ENCODE results near the gene HHATL.

The HHATL gene

DNA sequence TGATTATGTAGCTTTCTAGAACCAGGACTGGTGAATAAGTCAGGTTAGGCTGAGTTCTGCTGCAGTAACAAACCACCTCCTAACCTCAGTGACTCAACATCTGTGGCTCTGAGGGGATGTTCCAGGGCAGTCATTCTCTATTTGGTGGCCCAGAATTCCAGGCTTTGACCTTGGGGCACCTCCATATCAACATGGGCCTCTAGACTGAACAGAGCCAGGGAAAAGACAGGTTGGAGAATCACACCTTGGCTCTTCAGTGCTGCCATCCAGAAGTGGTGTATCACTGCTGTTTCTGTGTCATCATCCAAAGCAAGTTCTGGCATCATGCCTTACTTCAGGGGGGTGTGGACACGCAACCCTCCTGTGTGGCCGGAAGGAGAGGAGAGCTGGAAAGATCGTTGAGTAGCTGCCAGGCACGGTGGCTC, 33.8 kb downstream of the HHATL start:
- Histone ChIP-seq H2BK120ac (ENCODE audit: low read depth, low read length) (no peak overlapping the region), H3K27ac (ENCODE audit: low read length, poor library complexity, severe bottlenecking) (no peak overlapping the region), H2BK12ac (ENCODE audit: low read length in 2 of 2) (no peak overlapping the region), H3K4me2 (ENCODE audit: low read length, poor library complexity, severe bottlenecking) (no peak overlapping the region), H3K18ac (ENCODE audit: low read depth in 1 of 2, low read length in 2 of 2) (no peak overlapping the region), H3K23ac (ENCODE audit: low read length in 2 of 2) (no peak overlapping the region), H3K79me1 (replicated peaks; ENCODE audit: low read length, poor library complexity, severe bottlenecking) (no peaks in the 10 kb centered on the region), H2BK15ac (ENCODE audit: low read depth, poor library complexity, severe bottlenecking) (no peak overlapping the region), H3K36me3 (ENCODE audit: control insufficient read depth in 1 of 2, insufficient read depth in 2 of 2, low read depth in 1 of 2, low read length in 2 of 2) (peaks cover 0 to 14% of the 10 kb centered on the region in 2 experiments), H3K4me1 (ENCODE audit: control insufficient read depth, insufficient read depth, low read depth, low read length) (peaks cover 5% of the 10 kb centered on the region), H2BK5ac (ENCODE audit: low read depth, low read length, poor library complexity, severe bottlenecking) (no peak overlapping the region), H3K4ac (ENCODE audit: low read depth in 1 of 2, low read length in 2 of 2) (no peak overlapping the region), H4K8ac (ENCODE audit: low read length) (no peak overlapping the region), H3K9ac (ENCODE audit: low read length) (no peak overlapping the region), H3K4me3 (ENCODE audit: insufficient read depth in 1 of 2, low read depth in 1 of 2, low read length in 2 of 2) (no peak overlapping the region), H3K27me3 (ENCODE audit: control insufficient read depth in 1 of 2, insufficient read depth in 1 of 2, low read length in 2 of 2) (peaks cover 9 to 20% of the 10 kb centered on the region in 2 experiments), H2AFZ (ENCODE audit: low read depth, low read length) (no peak overlapping the region), H3K9me3 (ENCODE audit: control insufficient read depth, low read length) (peaks cover 9% of the 10 kb centered on the region), H2AK5ac (ENCODE audit: low read length, severe bottlenecking) (no peak overlapping the region), H3K14ac (ENCODE audit: low read length in 2 of 2) (no peak overlapping the region), H4K91ac (ENCODE audit: low read length) (no peak overlapping the region)
- WGBS, result 94% methylated on average over 4 of the region's 4 CpGs
- DNase-seq, result no peak

- Histone ChIP-seq H3K9ac (ENCODE audit: low read length) (no peak overlapping the region), H2BK120ac (ENCODE audit: low read depth, low read length) (no peak overlapping the region), H4K91ac (ENCODE audit: low read length) (no peak overlapping the region), H3K4me1 (ENCODE audit: control insufficient read depth, insufficient read depth, low read depth, low read length) (peaks cover 5% of the 10 kb centered on the region), H3K4me2 (ENCODE audit: low read length, poor library complexity, severe bottlenecking) (no peak overlapping the region), H3K27ac (ENCODE audit: low read length, poor library complexity, severe bottlenecking) (no peak overlapping the region), H2BK5ac (ENCODE audit: low read depth, low read length, poor library complexity, severe bottlenecking) (no peak overlapping the region), H2AFZ (ENCODE audit: low read depth, low read length) (no peak overlapping the region), H3K14ac (ENCODE audit: low read length in 2 of 2) (no peak overlapping the region), H3K9me3 (ENCODE audit: control insufficient read depth, low read length) (peaks cover 9% of the 10 kb centered on the region), H3K27me3 (ENCODE audit: control insufficient read depth in 1 of 2, insufficient read depth in 1 of 2, low read length in 2 of 2) (peaks cover 9 to 20% of the 10 kb centered on the region in 2 experiments), H3K79me1 (replicated peaks; ENCODE audit: low read length, poor library complexity, severe bottlenecking) (no peaks in the 10 kb centered on the region), H2AK5ac (ENCODE audit: low read length, severe bottlenecking) (no peak overlapping the region), H4K8ac (ENCODE audit: low read length) (no peak overlapping the region), H3K4me3 (ENCODE audit: insufficient read depth in 1 of 2, low read depth in 1 of 2, low read length in 2 of 2) (no peak overlapping the region), H3K36me3 (ENCODE audit: control insufficient read depth in 1 of 2, insufficient read depth in 2 of 2, low read depth in 1 of 2, low read length in 2 of 2) (peaks cover 0 to 18% of the 10 kb centered on the region in 2 experiments), H3K4ac (ENCODE audit: low read depth in 1 of 2, low read length in 2 of 2) (no peak overlapping the region), H2BK12ac (ENCODE audit: low read length in 2 of 2) (no peak overlapping the region), H2BK15ac (ENCODE audit: low read depth, poor library complexity, severe bottlenecking) (no peak overlapping the region), H3K23ac (ENCODE audit: low read length in 2 of 2) (no peak overlapping the region), H3K18ac (ENCODE audit: low read depth in 1 of 2, low read length in 2 of 2) (no peak overlapping the region)
- no peak for DNase-seq
- 79% methylated on average over 2 of the region's 2 CpGs for WGBS
These were observed 34.2 kb downstream of the HHATL start for GRCh38 chr3:42668413-42668760.

DNA sequence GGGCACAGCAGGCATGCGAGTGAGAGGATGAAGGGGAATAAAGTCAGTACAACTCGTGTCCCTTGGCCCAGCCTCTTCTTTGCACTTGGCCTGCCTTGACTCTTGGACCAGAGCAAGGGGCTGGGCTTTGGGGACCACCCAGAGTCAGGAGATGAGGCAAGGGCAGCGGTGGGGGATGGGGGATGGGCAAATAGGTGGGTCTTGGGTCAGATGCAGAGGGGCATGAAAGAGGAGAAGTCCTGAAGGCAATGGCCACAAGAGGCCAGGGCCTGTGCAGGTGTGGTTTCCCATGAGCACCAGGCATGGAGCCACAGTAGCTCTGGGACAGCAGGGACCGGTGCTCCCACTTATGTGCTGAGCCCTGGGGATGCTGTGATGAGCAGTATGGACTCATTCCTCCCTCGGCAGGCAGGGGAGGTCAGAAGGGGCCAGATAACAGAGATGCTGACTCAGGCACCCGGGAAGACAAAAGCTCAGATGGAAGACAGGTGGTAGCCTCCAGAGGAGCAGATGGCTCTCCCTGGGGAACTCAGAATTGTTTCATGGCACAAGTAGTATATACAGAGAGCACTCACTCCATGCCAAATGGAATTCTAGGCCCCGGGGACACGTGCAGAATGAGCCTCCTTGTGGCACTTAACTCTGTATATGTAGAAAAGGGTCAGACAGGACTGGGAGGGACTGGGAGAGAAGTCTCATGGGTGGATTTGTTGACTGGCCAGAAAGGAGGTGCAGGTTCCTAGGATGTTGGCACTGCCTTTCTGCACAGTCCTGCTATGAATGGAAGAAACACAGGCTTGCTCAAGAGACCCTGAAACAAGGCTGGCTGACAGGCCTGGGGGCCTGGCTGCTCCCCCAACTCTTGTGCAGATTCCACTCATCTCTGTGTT, 34.8 kb downstream of the HHATL start:
- H3K4ac ChIP-seq (ENCODE audit: low read depth in 1 of 2, low read length in 2 of 2), result no peak overlapping the region
- DNase-seq, result no peak
- H3K4me1 ChIP-seq (ENCODE audit: control insufficient read depth, insufficient read depth, low read depth, low read length), result peaks cover 5% of the 10 kb centered on the region
- H3K23ac ChIP-seq (ENCODE audit: low read length in 2 of 2), result no peak overlapping the region
- no peak overlapping the region for H3K4me2 ChIP-seq (ENCODE audit: low read length, poor library complexity, severe bottlenecking)
- H3K9ac ChIP-seq (ENCODE audit: low read length), result no peak overlapping the region
- H4K91ac ChIP-seq (ENCODE audit: low read length), result no peak overlapping the region
- no peak overlapping the region for H3K27ac ChIP-seq (ENCODE audit: low read length, poor library complexity, severe bottlenecking)
- H3K18ac ChIP-seq (ENCODE audit: low read depth in 1 of 2, low read length in 2 of 2), result no peak overlapping the region
- H2BK15ac ChIP-seq (ENCODE audit: low read depth, poor library complexity, severe bottlenecking), result no peak overlapping the region
- WGBS, result 71% methylated on average over 8 of the region's 8 CpGs
- H3K27me3 ChIP-seq (ENCODE audit: control insufficient read depth in 1 of 2, insufficient read depth in 1 of 2, low read length in 2 of 2), result peaks cover 9 to 20% of the 10 kb centered on the region in 2 experiments
- no peaks in the 10 kb centered on the region for H3K79me1 ChIP-seq (replicated peaks; ENCODE audit: low read length, poor library complexity, severe bottlenecking)
- H2AK5ac ChIP-seq (ENCODE audit: low read length, severe bottlenecking), result no peak overlapping the region
- H3K36me3 ChIP-seq (ENCODE audit: control insufficient read depth in 1 of 2, insufficient read depth in 2 of 2, low read depth in 1 of 2, low read length in 2 of 2), result peaks cover 0 to 24% of the 10 kb centered on the region in 2 experiments
- no peak overlapping the region for H2AFZ ChIP-seq (ENCODE audit: low read depth, low read length)
- H2BK5ac ChIP-seq (ENCODE audit: low read depth, low read length, poor library complexity, severe bottlenecking), result no peak overlapping the region
- H2BK12ac ChIP-seq (ENCODE audit: low read length in 2 of 2), result no peak overlapping the region
- no peak overlapping the region for H4K8ac ChIP-seq (ENCODE audit: low read length)
- peak overlapping the region in 1 of 2 experiments; percentile 37 for H3K14ac ChIP-seq (ENCODE audit: low read length in 2 of 2)
- H3K4me3 ChIP-seq (ENCODE audit: insufficient read depth in 1 of 2, low read depth in 1 of 2, low read length in 2 of 2), result no peak overlapping the region
- H3K9me3 ChIP-seq (ENCODE audit: control insufficient read depth, low read length), result peaks cover 9% of the 10 kb centered on the region
- no peak overlapping the region for H2BK120ac ChIP-seq (ENCODE audit: low read depth, low read length)

DNA sequence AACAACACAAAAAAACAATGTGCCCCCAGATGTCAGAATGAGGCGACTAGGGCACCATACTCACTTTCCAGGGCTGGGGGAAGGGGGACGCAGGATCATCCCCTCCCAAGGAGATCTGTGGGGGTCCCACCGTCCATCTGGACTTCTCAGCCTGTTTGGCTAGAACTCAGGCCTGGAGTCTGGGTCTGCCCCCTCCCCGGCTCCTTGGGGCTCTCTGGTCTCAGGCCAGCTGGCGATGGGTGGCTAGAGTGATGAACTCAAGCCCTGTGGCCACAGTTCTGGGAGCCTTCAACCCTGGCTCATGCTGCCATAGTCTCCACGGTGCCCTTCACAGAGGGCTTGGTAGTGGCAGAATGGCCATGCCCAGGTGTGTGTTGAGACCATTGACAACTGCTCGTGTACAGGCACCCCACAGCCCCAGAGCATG, 35.5 kb downstream of the HHATL start:
- H3K27me3 ChIP-seq (ENCODE audit: control insufficient read depth in 1 of 2, insufficient read depth in 1 of 2, low read length in 2 of 2), result peaks cover 9 to 20% of the 10 kb centered on the region in 2 experiments
- 80% methylated on average over 7 of the region's 7 CpGs for WGBS
- no peak overlapping the region for H2BK120ac ChIP-seq (ENCODE audit: low read depth, low read length)
- no peak overlapping the region for H3K27ac ChIP-seq (ENCODE audit: low read length, poor library complexity, severe bottlenecking)
- no peak overlapping the region for H3K4me3 ChIP-seq (ENCODE audit: insufficient read depth in 1 of 2, low read depth in 1 of 2, low read length in 2 of 2)
- no peak overlapping the region for H2BK15ac ChIP-seq (ENCODE audit: low read depth, poor library complexity, severe bottlenecking)
- peak overlapping the region in 1 of 2 experiments; percentile 37 for H3K14ac ChIP-seq (ENCODE audit: low read length in 2 of 2)
- no peak overlapping the region for H2BK5ac ChIP-seq (ENCODE audit: low read depth, low read length, poor library complexity, severe bottlenecking)
- no peaks in the 10 kb centered on the region for H3K79me1 ChIP-seq (replicated peaks; ENCODE audit: low read length, poor library complexity, severe bottlenecking)
- no peak overlapping the region for H2AFZ ChIP-seq (ENCODE audit: low read depth, low read length)
- H2BK12ac ChIP-seq (ENCODE audit: low read length in 2 of 2), result no peak overlapping the region
- H4K91ac ChIP-seq (ENCODE audit: low read length), result no peak overlapping the region
- H3K36me3 ChIP-seq (ENCODE audit: control insufficient read depth in 1 of 2, insufficient read depth in 2 of 2, low read depth in 1 of 2, low read length in 2 of 2), result peaks cover under 1 to 31% of the 10 kb centered on the region in 2 experiments
- H2AK5ac ChIP-seq (ENCODE audit: low read length, severe bottlenecking), result no peak overlapping the region
- H4K8ac ChIP-seq (ENCODE audit: low read length), result no peak overlapping the region
- DNase-seq, result no peak
- peaks cover 5% of the 10 kb centered on the region for H3K4me1 ChIP-seq (ENCODE audit: control insufficient read depth, insufficient read depth, low read depth, low read length)
- H3K23ac ChIP-seq (ENCODE audit: low read length in 2 of 2), result no peak overlapping the region
- H3K9ac ChIP-seq (ENCODE audit: low read length), result no peak overlapping the region
- no peak overlapping the region for H3K4me2 ChIP-seq (ENCODE audit: low read length, poor library complexity, severe bottlenecking)
- peaks cover 9% of the 10 kb centered on the region for H3K9me3 ChIP-seq (ENCODE audit: control insufficient read depth, low read length)
- H3K18ac ChIP-seq (ENCODE audit: low read depth in 1 of 2, low read length in 2 of 2), result no peak overlapping the region
- no peak overlapping the region for H3K4ac ChIP-seq (ENCODE audit: low read depth in 1 of 2, low read length in 2 of 2)
